Regular cardiac myocyte (primary cell): Measurements from ENCODE around the gene ZBTB8OS. TPM values are rescaled to one million over a fixed set of nuclear protein-coding genes. Genes with fewer than 3 reads are reported as not detected.

ENCODE experiments used
- total RNA-seq: library from RNA; depleted of rRNA; stranded (reverse); fragments of >200 nt; gene quantifications from 2 replicates; pipeline ENCODE4 v1.2.3, GENCODE V29; 2014

ZBTB8OS gene
- total RNA-seq, result 35.2 and 43.7 TPM in 2 replicates

DNA sequence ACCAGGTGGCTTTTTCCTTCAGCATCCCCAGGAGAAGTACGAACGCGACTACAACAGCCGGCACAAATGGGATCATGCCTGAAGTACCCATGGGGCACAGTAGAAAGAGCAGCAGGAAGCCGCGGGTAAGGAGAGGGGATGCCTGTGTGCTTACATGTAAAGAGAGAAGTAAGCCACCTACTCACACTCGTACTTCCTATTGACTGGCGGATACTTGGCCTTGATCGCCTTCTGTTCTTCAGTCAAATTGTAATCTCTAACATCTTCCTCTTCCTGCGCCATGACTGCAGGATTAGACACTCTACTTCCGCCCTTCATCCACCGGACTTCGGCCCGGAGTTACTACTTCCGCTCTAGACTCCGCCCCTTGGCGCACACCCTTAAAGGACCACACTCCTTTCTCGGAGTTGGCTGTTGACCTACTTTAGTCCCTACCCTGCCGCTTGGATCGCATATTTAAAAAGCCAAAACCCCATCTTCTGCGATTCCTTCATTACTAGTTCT, at the start of gene ZBTB8OS:
Gene ZBTB8OS, minus strand, starts transcription at position 303 of the 504 bp plus-strand sequence. Its CDS starts 21 bp downstream, at position 282.

DNA sequence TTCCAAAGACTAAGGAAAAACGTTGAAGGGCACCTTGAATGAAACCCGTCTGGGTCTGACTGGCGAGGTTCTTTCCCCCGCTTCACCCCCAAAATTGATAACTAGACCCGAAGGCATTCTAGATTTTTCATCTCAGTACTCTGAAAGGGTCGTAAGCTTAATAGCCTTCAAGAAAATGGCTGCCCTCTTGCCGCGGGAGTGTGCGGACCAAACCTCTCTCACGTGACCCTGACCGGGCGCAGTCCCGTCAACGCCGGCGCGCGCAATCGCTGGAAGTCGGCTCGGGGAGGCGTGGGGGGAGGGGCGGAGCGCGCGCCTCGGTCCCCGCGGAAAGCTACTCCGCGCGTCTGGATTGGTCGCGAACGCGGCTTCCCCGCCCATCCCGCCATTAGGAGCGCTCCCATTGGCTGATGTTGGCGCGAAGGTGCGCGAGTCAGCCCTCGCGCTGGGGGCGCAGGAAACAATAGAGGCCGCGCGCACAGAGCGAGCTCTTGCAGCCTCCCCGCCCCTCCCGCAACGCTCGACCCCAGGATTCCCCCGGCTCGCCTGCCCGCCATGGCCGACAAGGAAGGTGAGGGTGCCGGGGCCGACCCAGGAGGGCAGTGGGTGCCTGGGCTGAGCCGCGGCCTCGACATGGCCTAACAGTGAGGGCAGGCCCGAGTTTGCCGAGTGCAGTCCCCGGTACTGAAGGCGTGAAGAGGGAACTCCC, 556 bp upstream of the ZBTB8OS start, which contains the start of gene RBBP4:
Gene RBBP4, plus strand, starts transcription at position 457 of the 709 bp plus-strand sequence. Its CDS starts 99 bp downstream, at position 556.

Other genes with a start within 250 kb of the ZBTB8OS start
- gene ZBTB8B, start 185.5 kb downstream of the ZBTB8OS start, total RNA-seq, result under 0.01 TPM in 2 replicates
- 4.6 and 7.0 TPM in 2 replicates for gene ZBTB8A, start 111.1 kb downstream of the ZBTB8OS start, total RNA-seq
- 75.0 and 108 TPM in 2 replicates for gene RBBP4, start 658 bp upstream of the ZBTB8OS start, total RNA-seq
- gene SYNC, start 52.2 kb upstream of the ZBTB8OS start, total RNA-seq, result 20.5 and 54.7 TPM in 2 replicates
- gene YARS1, start 166.8 kb upstream of the ZBTB8OS start, total RNA-seq, result 117 and 164 TPM in 2 replicates
- gene S100PBP, start 167.1 kb upstream of the ZBTB8OS start, total RNA-seq, result 36.6 and 37.5 TPM in 2 replicates
- 0.38 and 0.85 TPM in 2 replicates for gene FNDC5, start 220.4 kb upstream of the ZBTB8OS start, total RNA-seq
- not detected in 2 replicates for gene HPCA, start 235.9 kb upstream of the ZBTB8OS start, total RNA-seq